Epithelial cell of prostate (primary cell): Measurements from ENCODE around the gene KIAA0232.

Experiments
- DNase-seq: peaks from one replicate; pipeline ENCODE4 v3.0.0-alpha.2; 2011; ENCODE audit warnings: low read depth, low spot score
- H3K27ac ChIP-seq: fragments of 450-650 bp; 2 replicates; pipeline ENCODE4 v1.5.1; 2017; ENCODE audit warnings: mild to moderate bottlenecking

KIAA0232 gene

DNA sequence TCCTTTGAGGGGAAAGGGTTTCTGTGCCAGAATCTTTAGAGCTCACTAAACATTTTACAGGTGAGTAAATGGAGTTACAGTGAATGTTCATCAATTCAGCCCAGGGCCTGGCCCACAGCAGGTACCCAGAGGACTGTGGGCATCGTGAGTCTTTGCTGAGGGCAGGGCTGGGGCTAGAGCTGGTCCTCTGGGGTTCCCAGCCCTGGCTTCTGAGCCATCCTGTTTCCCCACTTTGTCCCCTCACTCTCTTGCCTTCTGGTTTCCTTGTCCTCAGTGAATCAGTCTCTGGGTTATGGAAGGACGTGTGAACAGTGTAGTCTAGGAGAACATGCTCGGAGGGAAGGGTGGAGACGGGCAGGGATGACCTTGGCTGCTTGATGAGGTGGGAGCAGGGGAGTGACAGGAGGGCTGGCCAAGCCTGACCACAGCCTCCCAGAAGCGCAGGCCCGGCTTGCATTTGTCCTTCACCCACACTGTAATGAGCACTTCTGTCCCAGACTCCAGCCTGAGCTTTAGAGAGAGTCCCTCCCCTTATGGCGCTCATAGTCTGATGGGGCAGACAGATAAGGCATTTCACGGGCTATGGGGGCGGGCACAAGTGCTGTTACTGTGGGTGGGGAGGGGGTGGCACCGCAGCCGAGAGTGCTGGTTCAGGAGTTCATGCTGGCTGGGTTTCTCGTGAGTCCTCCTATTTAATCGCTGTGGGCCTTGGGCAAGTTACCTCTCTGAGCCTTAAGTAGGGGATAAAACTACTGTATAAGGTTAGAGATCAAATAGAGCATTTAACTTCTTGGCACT lies 144.4 kb downstream of the KIAA0232 start:
- no peak overlapping the region for H3K27ac ChIP-seq

DNA sequence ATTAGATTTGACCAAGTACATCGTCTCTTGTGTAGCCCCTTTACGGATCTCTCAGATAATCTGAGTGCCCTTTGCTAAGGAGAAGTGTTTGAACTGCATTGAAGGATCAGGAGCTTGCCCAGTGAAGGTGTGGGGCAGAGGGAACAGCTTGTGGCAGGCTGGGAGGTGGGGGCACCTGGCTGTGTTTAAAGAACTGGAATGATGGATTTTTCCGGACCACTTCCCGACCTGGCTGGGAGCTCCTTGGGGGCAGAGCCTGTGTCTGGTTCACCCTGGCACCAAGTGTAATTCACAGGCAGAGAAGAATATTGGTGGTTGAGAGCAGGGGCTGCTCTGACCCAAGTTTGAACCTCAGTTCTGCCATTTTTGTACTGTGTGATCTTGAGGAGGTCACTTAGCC lies 145.6 kb downstream of the KIAA0232 start:
- no peak for DNase-seq
- H3K27ac ChIP-seq = no peak overlapping the region

More for the DNA sequence above, 144.4 kb downstream of the KIAA0232 start:
- no peak for DNase-seq

DNA sequence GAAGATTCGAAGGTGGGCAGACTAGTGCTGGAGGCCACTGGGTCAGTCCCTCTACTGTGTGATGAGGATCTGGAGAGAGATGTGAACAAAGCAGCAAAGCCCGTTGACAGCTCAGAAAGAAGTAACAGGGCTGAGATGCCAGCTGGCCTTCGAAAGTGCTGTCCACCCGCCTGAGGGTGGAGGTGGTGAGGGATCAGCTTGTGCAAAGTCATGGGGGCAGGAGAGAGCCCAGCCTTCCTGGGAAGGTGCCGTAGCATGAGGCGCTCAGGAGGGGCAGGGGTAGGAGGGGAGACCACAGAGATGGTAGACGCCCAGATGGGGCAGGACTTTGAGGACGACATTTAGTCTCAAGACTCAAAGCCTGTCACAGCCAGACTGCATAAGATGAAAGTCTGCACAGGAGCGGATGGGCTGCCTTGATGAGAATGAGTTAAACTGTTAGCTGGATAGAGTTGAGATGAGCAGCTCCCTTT lies 146.8 kb downstream of the KIAA0232 start:
- no peak overlapping the region for H3K27ac ChIP-seq
- DNase-seq = no peak

DNA sequence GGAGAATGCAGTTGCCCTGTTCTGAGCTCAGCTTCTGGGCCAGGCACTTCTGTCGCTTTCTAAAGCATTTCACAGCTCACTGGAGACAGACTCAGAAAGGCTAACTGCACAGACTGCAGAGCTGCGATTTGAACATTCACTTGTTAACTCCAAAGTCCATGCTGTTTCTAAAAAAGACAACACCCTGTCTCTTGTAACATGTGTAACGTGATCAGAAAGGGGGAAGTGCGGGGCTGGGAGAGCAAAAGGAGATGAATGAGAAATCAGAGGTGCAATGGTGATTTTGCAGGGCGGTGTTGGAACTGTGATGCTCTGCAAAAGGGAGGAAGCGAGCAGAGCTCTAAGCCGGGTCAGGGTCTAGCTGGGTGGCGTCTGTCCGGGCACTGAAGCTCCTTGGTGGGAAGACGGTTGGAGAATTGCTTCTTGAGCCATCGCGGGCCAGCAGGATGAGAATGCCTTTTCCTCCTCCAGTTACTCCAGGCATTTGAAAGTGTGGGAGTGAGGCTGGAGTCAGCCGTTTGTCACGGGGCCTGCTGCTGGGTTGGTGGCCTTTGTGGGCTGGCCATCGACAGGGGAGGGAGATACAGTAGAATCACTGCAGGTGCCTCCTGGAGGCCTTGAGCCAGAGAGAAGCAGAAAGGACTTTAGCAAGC lies 147.4 kb downstream of the KIAA0232 start:
- H3K27ac ChIP-seq = no peak overlapping the region
- DNase-seq = no peak

DNA sequence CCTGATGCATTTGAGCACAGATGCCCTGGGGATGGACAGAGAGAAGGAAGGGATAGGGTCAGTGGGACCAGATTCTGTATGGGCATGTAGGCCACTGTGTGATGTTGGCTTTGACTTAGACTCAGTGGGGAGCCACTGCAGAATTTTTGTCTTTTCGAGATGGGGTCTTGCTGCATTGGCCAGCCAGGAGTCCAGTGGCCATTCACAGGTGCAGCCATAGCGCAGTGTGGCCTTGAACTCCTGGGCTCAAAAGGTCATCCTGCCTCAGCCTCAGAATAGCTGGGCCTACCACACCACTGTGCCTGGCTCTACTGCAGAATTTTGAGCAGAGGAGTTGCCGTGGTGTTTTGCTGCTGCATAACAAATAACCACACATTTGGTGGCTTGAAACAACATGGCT lies 149.9 kb downstream of the KIAA0232 start:
- no peak for DNase-seq
- H3K27ac ChIP-seq = no peak overlapping the region

DNA sequence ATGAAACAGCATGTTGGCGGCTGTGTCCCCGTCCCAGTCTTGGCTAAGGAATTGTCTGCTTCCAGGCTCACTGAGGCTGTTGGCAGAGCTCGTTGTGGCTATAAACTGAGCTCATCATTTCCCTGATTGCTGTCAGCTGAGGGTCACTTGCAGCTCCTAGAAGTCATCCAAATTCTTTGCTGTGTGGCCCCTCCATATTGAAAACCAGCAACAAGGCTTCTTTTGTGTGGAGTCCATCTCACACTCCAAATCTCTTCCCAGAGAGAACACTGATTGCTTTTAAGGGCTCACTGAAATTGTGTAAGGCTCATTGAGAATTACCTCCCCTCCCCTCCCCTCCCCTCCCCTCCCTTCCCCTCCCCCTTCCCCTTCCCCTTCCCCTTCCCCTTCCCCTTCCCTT lies 150.4 kb downstream of the KIAA0232 start:
- H3K27ac ChIP-seq = no peak overlapping the region
- DNase-seq = no peak
